HG02981 (cell line): ENCODE results near the gene CLEC2A.

Source experiments
- ATAC-seq: cut with Tn5 transposase; IDR thresholded peaks from one replicate; pipeline ENCODE4 v1.9.1; 2021; ENCODE audit warnings: mild to moderate bottlenecking, moderate library complexity; ENCODE audit not compliant: unreplicated experiment

Gene CLEC2A

DNA sequence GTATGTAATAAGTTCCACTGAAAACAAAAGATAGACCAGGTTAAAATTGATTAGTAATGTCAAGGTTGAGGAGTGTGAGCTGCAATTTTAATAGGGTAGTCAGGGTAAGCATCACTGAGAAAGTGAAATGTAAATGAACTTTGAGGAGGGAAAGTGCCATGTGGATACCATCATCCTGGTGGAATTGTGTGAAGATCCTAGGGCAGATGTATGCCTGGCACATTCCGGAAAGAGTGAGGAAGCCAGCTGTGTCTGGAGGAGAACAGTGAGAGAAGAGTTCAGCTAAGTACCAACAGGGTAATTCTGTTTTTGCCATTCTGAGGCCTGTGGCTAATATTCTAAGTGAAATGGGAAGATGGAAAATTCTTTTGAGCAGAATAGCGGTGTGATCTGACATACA is 2.9 kb upstream of the CLEC2A start:
- ATAC-seq: no peak

DNA sequence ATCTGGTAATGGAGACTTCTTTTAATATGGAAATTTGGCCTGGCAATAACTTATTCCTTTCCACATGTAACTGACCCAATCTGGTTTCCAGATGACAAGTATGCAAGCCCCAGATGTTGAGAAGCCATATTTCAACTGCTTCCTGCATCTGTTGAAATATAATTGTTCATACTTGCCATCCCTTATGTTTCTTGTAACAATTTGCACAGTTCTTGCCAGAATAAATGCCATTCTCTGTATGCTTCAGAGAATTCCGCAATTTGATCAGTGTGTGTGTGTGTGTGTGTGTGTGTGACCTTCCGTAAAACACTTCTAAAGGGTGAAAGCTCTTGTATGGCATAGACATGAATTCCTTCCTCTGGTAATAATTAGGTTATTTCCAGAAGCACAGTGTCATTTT is 1.8 kb upstream of the CLEC2A start:
- ATAC-seq: no peak

DNA sequence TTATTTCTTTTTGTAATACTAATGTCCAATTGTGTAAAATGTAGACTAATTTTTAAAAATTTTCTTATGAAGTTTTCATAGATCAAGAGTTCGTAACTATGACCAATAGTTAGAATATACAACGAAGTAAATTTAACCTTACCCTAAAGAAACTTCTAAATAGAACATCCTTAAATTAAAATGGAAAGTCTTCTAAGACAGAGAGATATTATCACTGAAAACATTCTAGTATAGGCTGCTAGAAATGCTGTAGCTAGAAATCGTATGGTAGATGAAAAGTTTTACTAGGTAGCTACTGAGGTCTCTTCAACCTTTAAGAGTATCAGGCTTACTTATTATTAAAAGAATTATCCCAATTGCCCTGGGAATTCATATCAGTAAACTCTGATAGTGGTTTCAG is 925 bp downstream of the CLEC2A start:
- ATAC-seq: no peak

DNA sequence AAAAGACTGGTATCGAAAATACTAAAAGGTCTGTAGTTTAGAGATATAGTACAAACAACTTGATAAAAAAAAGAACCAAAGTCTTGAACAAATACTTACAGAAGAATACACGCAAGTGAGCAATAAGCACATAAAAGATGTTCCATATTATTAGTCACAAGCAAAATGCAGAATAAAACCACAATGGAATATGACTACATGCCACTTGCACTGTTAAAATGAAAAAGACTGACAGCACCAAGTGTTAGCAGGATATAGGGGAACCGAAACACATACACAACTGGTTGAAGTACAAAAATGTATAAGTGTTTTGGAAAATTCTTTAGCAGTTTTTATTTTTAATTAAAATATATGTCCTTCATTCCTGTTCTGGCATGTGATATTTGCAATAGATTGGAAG is 3.6 kb downstream of the CLEC2A start:
- no peak for ATAC-seq

DNA sequence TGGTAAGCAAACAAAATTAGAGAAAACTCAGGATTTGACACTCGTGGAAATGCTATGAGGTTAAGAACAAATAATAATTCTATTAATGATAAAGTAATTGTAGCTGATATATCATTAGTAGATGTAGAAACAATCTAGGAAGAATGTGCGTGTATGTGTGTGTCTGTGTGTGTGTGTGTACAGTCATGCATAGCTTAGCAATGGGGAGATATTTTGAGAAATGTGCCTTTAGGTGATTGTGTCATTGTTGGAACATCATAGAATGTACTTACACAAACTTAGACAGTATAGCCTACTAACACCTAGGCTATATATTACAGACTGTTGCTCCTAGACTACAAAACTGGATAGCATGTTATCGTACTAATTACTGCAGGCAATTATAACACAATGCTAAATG is 5.3 kb downstream of the CLEC2A start:
- no peak for ATAC-seq

DNA sequence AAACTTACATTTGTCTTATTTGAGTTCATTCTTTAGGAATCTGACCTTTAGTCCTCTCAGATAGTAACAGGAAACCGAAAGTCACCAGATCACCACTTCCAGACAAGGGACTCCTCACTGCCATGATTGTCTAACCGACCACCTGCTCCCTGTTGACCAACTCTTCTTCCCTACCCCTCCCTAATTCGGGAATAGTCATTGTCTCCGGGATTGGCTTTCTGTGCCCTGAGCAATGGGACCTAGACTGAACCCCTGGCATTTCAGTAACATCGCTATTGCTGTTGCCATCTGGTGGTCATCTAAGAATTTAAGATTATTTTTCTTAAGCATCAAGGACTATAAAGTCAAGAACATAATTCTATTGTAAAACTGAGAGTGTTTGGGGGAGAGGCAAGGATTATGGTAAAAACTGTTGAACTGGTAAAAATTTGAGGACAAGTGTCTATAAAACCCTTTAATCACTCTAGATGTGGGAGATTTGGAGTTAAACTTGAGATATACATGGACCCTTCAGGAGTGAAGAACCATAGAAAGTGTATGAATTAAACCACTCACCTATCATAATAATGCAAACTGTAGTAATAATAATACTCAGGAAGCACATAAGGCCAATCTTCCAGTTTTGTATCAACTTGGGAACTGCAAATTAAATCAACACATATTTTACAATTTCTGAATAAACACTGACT is 6.3 kb downstream of the CLEC2A start:
- ATAC-seq: no peak

DNA sequence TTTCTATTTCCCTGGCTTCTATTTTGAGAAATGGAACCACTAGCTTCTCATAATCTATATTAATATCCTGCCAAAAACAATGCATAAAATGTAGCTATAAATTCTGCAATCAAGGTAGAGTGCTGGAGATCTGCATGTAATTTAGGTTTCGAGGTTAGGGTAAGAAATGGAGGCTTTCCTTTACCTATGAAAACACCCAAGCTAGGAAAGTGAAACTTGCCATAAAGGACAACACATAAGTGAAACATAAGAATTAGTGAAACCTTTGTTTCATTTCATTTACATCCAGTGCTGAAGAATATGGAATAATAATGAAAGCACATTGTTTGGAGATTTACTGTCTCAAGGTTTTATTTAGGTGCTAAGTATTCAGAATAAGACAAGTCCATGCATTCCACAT is 9.7 kb downstream of the CLEC2A start:
- ATAC-seq: no peak

DNA sequence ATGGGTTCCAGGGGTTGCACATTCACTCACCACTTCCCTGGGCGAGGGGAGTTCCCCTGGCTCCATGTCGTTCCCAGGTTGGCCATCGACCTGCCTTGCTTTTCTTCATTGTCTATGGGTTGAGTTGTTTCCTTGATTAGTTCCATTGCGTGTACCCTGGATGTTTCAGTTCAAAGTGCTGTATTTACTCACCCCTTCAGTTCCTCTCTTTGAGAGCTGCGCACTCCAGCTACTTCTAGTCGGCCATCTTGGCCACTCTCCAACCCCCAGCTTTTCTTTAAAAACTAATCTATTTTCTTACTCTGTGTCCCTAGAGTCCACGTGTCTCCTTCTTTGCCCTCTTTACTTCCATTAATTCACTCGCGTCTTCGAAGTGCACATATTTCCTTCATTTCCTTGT is 11.7 kb downstream of the CLEC2A start:
- no peak for ATAC-seq

DNA sequence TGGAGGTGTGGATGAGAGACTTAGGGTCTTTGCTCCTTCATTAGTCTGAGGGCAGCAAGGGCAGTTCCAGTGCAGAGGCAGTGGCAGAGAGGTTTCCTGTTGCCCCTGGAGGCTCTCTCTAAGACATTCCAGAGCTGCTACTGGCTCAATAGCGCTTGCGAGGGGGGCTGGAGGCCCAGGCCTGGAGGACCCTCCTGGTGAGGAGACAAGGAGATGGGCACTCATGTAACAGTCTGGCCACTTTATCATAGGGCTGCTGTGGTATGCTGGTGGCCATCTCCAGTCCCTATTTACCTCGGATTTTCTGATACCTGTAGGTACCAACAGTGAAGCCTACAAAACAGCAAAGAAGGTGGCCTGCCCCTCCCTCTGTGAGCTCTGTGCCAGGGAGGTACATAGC is 12.7 kb downstream of the CLEC2A start:
- ATAC-seq: no peak

DNA sequence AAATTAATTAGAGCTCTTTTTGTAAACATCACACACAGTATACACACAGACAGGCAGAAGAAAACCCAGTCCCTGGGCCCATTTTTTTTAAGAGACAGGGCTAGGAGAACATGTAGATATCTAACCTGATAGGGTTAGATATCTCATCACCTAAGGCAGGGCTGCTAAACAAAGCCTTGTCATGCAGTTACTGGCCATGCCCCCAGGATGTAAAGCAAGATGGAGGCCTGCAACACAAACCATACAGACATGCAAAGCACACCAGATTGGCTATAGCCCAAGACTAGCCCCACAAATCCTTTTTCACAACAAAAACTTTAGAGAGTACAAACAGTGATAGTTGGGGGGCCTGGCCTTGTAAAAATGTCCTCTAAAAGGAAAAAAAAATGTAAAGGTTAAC is 20.5 kb downstream of the CLEC2A start:
- no peak for ATAC-seq

DNA sequence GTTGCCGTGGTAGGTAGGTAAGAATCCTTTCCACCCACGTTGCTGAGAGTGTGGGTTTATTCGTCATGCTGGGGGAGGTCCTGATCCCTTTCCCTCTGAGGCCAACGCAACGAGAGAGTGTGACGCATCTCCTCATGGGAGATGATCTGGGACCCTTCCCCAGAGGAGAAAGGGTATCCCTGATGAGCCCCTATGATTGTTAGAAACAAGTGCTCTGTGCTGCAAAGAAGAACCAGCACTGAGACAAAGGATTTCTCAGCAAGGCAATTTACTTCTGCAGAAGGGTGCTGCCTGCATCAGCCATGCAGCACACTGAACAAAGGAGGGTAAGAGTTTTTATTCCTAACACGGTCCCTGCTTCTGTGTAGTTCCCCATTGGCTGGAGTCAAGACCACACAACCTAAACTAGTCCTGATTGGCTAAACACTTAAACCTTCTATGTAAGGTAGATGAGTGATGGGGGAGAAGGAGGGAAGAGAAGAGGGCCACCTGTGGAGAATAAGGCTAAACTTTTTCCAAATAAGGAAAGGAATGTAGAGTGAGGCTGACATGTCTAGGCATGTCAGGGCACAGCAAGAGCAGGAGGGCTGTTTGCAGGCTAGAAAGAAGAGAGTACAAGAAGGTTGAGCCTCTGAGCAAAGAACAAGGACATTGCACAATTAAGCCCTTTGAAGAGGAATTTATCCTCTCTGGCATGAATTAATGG is 21.3 kb downstream of the CLEC2A start:
- ATAC-seq: no peak

DNA sequence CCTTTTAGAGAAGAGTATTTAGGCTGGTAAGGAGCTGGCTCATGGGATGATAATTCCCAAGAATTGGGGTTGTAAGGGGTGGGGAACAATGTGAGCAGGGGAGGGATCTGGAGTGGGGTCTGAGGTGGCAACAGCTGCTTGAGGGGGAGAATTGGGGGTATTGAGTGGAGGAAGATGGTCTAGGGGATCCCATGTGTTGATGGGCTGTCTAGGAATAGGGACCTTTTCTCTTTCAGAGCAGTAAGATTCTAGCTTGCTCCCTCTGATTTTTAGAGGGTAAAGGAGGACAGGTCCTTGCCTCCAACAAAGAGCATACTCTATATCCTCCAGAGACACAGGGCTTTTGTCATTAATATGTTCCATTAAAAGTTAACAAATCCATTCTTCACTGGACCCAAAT is 22.4 kb downstream of the CLEC2A start:
- ATAC-seq: no peak

DNA sequence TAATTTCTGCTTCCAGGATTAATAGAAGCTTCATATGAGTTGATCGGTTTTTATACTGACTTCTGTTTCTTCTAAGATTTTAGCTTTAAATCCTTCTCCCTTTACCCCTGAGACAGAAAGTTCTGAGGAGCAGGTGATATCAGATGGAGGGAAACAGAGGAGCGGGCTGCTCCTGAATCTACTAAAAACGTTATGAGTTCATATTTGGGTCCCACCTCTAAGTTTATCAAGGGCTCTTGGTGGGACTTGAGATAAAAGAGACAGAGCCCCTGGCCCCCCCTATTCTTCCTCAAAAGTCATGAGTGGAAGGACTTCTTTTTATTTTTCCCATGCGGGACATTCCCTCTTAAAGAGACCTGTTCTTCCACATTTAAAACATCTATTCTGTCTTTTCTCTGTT is 23.8 kb downstream of the CLEC2A start:
- ATAC-seq: no peak

DNA sequence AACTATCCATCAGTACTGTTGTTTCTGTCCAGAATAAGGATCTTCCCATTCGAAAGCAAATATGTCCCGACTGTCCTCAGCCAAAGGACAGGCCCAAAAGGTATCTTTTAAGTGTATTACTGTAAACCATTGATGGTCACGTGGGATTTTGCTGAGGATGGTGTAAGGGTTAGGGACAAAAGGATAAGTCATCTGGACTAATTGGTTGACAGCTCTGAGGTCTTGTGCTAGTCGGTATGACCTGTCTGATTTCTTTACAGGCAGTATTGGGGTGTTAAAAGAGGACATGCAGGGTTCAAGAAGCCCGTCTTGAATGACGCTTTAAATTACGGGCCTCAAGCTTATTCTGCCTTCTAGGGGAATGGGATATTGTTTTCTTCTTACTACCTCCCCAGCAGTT is 24.4 kb downstream of the CLEC2A start:
- no peak for ATAC-seq

DNA sequence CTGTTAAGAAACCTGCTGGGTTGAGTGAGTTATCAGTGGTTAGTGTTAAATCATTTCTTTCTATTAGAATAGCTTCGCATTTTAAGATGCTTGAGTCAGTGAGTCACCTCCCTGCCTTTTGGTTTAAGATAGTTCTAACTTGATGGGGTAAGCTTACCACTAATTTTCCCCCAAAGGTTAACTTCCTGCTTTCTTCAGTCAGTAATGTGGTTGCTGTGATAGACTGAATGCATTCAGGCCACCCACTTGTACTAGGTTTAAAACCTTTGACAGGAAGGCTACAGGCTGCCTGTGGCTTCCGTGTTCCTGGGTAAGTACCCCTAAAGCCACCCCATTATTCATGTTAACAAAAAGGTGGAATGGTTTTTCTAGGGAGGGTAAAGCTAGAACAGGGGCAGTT is 25.3 kb downstream of the CLEC2A start:
- ATAC-seq: no peak

DNA sequence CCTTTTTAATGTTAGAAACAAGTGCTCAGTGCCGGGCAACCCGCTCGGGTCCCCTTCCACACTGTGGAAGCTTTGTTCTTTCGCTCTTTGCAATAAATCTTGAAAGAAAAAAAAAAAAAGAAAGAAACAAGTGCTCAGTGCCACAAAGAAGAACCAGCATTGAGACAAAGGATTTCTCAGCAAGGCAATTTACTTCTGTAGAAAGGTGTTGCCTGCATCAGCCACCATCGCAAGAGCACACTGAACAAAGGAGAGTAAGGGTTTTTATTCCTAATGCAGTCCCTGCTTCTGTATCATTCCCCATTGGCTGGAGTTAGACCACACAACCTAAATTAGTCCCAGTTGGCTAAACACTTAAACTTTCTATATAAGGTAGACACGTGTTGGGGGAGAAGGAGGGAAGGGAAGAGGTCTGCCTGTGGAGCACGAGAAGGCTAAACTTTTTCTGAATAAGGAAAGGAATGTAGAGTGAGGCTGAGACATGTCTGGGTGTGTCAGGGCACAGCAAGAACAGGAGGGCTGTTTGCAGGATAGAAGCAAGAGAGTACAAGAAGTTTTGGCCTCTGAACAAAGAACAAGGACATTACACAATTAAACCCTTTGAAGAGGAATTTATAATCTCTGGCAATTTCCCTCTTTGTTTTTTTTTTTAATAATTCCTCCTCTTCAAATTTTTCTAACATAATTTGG is 29.5 kb downstream of the CLEC2A start:
- no peak for ATAC-seq

DNA sequence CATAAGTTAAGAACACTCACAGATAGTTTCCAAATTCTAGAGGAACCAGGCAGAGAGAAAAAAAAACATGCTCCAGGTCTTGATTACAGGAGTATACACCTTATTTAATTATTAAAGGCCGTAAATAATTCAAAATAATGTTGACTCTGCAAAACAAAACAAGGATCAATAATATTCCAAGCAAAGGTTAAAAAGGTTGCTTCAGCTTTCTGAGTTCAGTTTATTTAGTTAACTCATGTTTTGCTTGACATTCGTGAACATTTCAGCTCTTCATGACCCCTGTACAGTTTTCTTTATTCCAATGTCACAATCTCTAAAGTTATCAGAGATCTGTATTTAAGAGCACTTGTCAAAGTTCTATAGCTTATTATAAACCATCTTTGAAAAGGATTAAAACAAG is 31.2 kb downstream of the CLEC2A start:
- no peak for ATAC-seq

DNA sequence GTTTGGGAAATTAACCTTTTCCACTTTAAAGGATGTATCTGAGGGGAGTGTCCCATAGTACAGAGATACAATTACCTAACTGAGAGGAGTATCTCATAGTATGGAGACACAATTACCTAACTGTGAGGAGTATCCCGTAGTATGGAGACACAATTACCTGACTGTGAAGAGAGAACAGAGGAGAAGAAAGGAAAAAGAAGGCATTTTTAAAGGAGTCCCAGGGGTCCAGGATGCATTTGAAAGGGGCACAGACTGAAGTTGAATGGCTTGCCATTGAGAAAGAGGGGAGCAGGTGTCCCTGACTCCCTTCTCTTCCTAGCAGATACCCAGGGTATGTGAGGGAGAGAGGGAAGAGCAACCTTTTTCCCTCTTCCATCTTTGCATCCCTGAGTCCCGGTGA is 33.0 kb downstream of the CLEC2A start:
- no peak for ATAC-seq

DNA sequence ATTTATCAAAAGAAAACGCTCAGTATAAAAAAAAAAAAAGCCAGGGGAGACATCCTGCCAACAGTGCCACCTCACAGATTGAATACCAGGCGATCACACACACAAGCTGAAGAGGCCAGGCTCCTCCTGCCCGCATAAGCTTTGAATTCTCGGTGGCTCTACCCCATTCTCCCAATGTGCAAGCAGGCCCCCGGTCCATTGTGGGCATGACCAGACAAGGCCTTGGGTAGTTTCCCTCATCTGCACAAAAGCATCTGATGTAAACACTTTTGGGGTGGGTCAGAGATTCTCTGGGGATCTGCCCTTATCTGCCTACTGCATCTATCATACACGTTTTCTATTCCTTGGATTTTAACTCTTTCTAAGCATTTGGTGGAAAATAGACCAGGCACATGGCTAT is 34.6 kb downstream of the CLEC2A start:
- no peak for ATAC-seq

DNA sequence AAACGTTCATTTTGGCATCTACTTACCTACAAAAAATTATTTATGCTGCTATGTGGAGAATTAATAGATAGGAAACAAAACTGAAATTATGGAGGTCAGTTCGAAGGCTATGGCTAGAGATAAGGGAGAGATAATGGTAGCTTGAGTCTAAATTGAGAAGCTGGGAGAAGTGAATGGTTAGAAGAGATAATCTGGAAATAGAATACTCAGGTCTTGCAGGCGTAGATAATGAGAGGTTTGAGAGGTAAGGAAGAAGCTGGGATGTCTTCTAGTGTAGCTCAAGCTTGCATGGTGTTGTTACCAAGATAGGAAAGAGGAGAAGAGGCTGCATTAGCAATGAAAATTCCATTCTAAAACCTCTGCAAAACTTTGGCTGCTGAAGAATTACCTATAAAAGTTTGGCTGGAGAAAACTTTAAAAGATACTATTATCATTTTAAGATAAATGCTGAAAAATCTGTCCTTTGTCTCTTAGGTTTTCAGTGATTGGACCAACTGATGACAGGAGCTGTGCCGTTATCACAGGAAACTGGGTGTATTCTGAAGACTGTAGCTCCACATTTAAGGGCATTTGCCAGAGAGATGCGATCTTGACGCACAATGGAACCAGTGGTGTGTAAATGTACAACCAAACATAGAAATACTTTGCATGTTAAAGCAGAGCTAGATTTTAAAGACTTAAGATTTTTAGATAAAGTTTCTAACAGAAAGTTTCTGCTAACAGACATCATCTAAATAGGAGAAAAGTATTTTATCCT is 36.8 kb downstream of the CLEC2A start:
- ATAC-seq: no peak

DNA sequence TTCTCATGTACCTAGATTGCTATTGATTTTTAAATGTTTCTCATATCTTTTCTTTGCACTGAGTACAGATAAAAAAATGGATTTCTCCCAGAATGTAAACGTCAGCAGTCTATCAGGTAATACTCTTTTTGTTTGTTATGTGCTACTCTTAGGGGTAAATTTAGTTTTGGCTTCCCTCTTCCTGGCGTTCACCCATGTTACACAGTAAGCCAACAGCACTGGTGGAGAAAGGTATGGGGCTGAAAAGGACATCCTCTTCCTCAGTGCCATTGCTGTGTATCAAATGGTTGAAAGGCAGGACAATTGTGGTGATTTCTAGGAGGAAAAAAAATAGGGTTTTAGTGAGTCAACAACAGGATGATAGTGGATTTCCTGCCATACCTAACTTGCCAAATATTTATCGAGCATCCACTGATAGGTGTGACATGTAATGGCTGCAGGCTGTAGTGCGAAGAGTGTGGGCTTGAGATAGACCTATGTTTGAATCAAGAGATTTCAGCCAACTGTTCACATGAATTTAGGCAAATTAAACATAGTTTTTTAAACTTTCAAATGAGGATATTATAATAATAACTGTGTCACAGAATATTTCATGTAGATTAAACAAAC is 43.4 kb downstream of the CLEC2A start:
- ATAC-seq: no peak
